HG03039 (cell line): Measurements from ENCODE around the gene C19orf73.
"Not testable (repeated sequence)": the region's sequence is repeated elsewhere in the genome, so short reads cannot be mapped to it uniquely, and the experiment has no call there.

Source experiments
- ATAC-seq: cut with Tn5 transposase; IDR thresholded peaks from one replicate; pipeline ENCODE4 v1.9.1; 2021; ENCODE audit warnings: mild to moderate bottlenecking, moderate library complexity; ENCODE audit not compliant: unreplicated experiment

Gene C19orf73

GRCh38 chr19:49123285-49123684 lies 4.3 kb upstream of the C19orf73 start:
- ATAC-seq, result not testable (repeated sequence)

- ATAC-seq, result not testable (repeated sequence)
Observed at GRCh38 chr19:49121841-49122240, 2.9 kb upstream of the C19orf73 start.

- no peak for ATAC-seq
Observed at GRCh38 chr19:49120868-49121267, 1.9 kb upstream of the C19orf73 start.

GRCh38 chr19:49120325-49120683 lies 1.4 kb upstream of the C19orf73 start:
- ATAC-seq, result no peak

- ATAC-seq, result no peak
Observed at GRCh38 chr19:49119411-49120324, 725 bp upstream of the C19orf73 start, which contains the start of gene PPFIA3. Gene PPFIA3, plus strand, starts transcription at chr19:49119544. Its CDS starts 8,330 bp downstream, at chr19:49127874.

- ATAC-seq, result no peak
Observed at GRCh38 chr19:49117677-49118564, 1.0 kb downstream of the C19orf73 start.

GRCh38 chr19:49116544-49116943 lies 2.4 kb downstream of the C19orf73 start:
- ATAC-seq, result no peak

- ATAC-seq, result no peak
Observed at GRCh38 chr19:49114630-49115363, 4.1 kb downstream of the C19orf73 start.

GRCh38 chr19:49113762-49114629 lies 4.9 kb downstream of the C19orf73 start, which contains the start of gene LIN7B:
Gene LIN7B, plus strand, starts transcription at chr19:49114370. Its CDS starts 35 bp downstream, at chr19:49114405.
- ATAC-seq, result no peak

GRCh38 chr19:49111218-49111998 lies 7.5 kb downstream of the C19orf73 start:
- no peak for ATAC-seq

- ATAC-seq, result no peak
Observed at GRCh38 chr19:49110567-49110966, 8.4 kb downstream of the C19orf73 start.

- ATAC-seq, result no peak
Observed at GRCh38 chr19:49109569-49110233, 9.2 kb downstream of the C19orf73 start.

GRCh38 chr19:49109051-49109450 lies 9.9 kb downstream of the C19orf73 start:
- ATAC-seq, result no peak

- no peak for ATAC-seq
Observed at GRCh38 chr19:49107625-49108459, 11.1 kb downstream of the C19orf73 start.

GRCh38 chr19:49106648-49107135 lies 12.3 kb downstream of the C19orf73 start:
- no peak for ATAC-seq

- no peak for ATAC-seq
Observed at GRCh38 chr19:49104229-49104864, 14.6 kb downstream of the C19orf73 start.
